HL-60 (cell line): ENCODE results near the gene FAM53A.

Experiments
- GABPA ChIP-seq: IDR thresholded peaks from 2 replicates; pipeline ENCODE4 v1.6.1; 2012; ENCODE audit warnings: low read depth
- POLR2AphosphoS5 ChIP-seq: IDR thresholded peaks from 2 replicates; pipeline ENCODE4 v1.6.1; 2012; ENCODE audit warnings: low read depth
- SPI1 ChIP-seq: IDR thresholded peaks from 2 replicates; pipeline ENCODE4 v1.6.1; 2012; ENCODE audit warnings: low read depth, mild to moderate bottlenecking, borderline replicate concordance
- TF ChIP-seq, protein P1 (sequence below): IDR thresholded peaks from one replicate; pipeline ENCODE4 v1.5.1; 2011; ENCODE audit warnings: low read length, control low read depth, inconsistent platforms; ENCODE audit not compliant: insufficient read depth
- TF ChIP-seq, protein P2 (sequence below): IDR thresholded peaks from 2 replicates; pipeline ENCODE4 v1.6.1; 2012; ENCODE audit warnings: low read depth; ENCODE audit not compliant: insufficient replicate concordance

DNA sequence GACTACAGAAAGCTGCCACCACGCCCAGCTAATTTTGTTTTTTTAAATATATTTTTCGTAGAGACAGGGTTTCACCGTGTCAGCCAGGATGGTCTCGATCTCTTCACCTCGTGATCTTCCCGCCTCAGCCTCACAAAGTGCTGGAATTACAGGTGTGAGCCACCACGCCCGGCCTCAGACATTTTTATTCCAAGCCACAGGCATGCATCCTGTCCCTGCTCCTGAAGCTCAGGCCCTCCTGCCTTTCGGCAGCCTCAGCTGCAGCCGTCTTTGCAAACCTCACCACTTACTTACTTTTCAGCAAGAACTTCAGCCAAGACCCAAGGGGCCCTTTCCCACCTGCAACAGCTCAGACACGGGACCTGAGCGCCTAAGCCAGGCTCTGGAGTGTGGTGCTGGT is 26.0 kb downstream of the FAM53A start:
- TF ChIP-seq, protein P1, sequence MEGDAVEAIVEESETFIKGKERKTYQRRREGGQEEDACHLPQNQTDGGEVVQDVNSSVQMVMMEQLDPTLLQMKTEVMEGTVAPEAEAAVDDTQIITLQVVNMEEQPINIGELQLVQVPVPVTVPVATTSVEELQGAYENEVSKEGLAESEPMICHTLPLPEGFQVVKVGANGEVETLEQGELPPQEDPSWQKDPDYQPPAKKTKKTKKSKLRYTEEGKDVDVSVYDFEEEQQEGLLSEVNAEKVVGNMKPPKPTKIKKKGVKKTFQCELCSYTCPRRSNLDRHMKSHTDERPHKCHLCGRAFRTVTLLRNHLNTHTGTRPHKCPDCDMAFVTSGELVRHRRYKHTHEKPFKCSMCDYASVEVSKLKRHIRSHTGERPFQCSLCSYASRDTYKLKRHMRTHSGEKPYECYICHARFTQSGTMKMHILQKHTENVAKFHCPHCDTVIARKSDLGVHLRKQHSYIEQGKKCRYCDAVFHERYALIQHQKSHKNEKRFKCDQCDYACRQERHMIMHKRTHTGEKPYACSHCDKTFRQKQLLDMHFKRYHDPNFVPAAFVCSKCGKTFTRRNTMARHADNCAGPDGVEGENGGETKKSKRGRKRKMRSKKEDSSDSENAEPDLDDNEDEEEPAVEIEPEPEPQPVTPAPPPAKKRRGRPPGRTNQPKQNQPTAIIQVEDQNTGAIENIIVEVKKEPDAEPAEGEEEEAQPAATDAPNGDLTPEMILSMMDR: no peak
- TF ChIP-seq POLR2AphosphoS5 (no peak), GABPA (no peak), SPI1 (no peak)
- TF ChIP-seq, protein P2, sequence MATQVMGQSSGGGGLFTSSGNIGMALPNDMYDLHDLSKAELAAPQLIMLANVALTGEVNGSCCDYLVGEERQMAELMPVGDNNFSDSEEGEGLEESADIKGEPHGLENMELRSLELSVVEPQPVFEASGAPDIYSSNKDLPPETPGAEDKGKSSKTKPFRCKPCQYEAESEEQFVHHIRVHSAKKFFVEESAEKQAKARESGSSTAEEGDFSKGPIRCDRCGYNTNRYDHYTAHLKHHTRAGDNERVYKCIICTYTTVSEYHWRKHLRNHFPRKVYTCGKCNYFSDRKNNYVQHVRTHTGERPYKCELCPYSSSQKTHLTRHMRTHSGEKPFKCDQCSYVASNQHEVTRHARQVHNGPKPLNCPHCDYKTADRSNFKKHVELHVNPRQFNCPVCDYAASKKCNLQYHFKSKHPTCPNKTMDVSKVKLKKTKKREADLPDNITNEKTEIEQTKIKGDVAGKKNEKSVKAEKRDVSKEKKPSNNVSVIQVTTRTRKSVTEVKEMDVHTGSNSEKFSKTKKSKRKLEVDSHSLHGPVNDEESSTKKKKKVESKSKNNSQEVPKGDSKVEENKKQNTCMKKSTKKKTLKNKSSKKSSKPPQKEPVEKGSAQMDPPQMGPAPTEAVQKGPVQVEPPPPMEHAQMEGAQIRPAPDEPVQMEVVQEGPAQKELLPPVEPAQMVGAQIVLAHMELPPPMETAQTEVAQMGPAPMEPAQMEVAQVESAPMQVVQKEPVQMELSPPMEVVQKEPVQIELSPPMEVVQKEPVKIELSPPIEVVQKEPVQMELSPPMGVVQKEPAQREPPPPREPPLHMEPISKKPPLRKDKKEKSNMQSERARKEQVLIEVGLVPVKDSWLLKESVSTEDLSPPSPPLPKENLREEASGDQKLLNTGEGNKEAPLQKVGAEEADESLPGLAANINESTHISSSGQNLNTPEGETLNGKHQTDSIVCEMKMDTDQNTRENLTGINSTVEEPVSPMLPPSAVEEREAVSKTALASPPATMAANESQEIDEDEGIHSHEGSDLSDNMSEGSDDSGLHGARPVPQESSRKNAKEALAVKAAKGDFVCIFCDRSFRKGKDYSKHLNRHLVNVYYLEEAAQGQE: no peak
